ENCODE data around the gene ZCCHC2.

ZCCHC2 gene

DNA sequence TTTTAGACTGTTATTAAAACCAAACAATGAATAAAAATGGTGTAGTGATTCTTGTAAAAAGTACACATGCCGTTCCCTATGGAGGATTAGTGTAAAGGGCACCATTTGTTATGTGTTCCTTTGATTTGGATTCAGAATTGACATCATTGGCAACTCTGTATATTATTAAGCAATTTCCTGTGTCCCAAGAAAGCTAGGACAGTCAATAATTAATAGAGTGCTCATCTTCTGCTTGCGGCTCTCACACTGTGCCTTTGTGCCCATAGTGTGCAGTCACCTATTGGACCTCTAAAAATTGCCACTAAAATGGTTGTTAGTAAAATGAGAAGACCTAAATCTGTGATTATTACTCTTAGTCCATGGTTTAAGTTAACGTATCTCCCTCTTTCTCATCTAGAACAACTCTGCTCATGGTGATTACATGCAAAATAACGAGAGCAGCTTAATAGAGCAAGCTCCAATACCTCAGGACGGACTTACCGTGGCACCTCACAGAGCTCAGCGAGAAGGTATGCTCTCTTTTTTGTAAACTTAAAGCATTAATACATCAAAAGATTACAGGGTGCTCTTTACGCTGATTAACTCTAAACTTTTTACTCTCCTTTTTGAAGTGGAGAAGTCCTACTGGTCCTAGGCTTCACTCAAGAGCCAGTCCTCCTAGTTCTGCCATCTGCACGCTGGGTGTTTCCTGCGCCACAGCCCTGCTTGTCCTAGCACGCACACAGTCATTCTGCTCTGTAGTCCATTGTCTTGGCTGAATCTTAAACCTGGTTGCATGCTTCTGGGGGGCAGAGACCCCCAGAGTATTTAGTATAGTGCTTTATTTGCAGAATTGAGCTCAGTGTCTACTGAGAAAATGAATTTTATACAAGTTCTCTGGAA is 16.7 kb downstream of the ZCCHC2 start:
- DNase-seq, result no peak

GRCh38 chr18:62543021-62543420 is 20.2 kb downstream of the ZCCHC2 start:
- no peak for DNase-seq

GRCh38 chr18:62545098-62545497 is 22.3 kb downstream of the ZCCHC2 start:
- no peak for DNase-seq

DNA sequence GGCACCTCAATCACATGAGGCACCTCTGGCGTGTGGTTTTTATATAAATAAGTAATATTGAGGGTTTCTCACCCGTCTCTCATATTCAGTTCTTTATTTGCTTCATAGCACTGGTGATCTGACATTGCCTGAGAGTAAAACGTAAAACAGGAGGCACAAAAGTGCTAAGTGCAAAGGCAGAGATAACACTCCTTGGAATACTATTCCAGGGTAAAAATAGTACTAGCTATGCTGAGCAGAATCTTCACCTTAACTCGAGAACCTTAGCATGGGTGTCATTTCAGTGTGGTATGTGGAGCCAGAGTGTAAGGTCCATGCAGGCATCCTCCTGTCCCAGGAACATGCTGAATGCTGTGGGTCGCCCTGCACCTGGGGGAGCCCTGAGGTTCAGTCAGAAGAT is 26.9 kb downstream of the ZCCHC2 start:
- no peak for DNase-seq

- no peak for DNase-seq
Measured at GRCh38 chr18:62550746-62551145, 27.9 kb downstream of the ZCCHC2 start.

DNA sequence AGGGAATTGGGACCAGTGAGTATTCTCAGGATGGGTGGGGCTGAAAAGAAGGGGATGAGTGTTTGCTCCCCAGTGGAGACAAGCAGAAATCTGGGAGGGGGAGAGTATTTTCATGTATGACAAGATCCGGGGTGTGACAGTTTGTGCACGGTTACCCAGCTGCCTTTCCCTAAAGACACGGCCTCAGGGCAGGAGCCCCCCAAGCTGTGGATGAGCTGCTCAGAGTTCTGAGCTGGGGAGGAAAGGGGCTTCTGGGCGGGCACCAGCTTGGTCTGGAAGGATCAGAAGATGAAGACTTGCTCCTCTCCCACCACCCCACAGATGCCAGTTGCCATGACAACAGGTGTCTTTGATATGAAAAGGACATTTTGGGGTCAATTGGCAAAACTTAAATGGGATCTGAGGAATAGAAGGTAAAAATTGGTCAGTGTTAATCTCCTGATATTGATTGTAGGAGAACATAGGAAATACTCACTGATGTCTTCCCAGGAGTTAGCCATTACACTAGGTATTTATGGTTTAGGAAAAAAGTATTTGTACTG is 29.2 kb downstream of the ZCCHC2 start:
- no peak for DNase-seq

DNA sequence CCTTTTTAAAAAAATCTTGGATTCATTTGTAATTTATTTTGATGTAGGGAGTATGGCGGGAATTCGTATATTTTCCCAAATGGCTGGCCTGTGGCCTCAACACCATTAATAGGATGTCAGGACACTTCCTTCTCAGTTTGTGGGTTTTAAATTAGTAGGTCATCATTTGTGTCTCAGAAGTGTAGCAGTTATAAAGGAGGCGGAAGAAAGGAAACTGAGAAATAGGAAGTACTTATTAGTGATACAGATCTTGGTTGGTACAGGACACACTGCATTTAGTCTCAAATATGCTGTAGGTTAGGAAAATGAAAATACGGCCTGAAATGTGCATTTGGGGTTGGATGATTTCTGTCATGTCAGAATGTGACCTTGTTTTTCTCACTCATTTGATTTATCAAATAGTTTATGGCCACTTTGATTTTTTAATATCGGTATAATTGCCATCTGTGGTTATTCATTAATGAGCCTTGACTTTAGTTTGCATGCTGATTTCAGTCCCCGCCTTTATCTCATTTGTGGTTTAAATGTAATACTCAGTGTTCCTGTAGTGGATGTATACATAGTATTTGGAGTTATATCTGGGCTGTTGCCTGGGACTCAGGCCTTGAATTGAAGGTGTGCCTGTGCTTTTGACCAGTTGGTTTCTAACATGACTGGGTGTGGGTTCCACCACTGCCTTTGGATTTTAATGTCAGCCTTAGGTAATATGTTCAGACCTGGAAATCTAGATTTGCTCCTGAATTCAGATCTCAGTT is 31.4 kb downstream of the ZCCHC2 start:
- no peak for DNase-seq

GRCh38 chr18:62555135-62555534 is 32.3 kb downstream of the ZCCHC2 start:
- no peak for DNase-seq

DNA sequence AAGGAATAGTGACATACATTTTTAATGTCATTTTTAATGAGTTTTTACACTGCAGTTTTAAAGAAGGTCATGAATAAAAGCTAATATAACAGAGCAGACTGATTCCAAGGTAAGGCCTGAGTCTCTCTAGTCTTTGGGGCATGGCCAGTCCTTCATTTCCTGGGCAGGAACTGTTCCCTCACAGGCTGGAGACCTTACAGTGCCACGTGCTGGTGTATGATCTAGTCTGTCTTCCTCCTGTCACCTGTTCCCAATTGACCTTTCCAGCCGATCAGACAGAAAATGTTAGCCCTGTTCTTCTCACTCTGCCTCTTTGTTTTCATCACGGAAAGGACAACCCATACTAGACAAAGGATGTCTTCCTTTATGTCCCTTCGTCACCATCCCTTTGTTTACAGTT is 33.6 kb downstream of the ZCCHC2 start:
- DNase-seq, result no peak

DNA sequence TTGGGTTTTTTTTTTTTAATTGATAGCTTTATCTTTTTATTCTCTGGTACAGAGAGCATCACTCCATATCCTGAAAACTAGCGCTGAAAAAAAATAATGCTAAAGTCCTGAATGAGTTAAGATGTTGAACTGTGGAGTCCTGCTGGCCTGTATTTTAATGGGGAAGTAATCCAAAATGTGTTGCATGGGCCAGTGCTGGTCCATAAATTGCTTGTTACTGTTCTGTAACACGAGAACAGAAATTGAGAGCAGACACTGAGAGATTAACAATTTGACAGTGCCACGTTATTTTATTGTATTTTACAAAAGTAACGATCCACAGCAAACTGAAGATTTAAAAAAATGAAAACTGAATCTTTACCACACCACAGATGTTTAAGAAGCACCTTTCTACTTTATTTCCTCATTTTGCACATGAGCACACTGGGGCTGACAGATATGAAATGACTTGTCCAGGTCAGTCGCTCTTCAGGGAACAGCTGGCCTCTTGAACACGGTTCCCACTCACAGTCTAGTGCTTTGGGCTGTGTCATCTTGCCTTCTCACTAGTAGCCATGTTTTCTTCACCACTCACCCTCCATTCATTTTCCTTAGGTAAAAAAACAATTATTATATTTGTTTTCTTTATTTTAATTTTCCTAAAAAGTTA is 35.3 kb downstream of the ZCCHC2 start:
- DNase-seq, result no peak

- no peak for DNase-seq
Measured at GRCh38 chr18:62564044-62564443, 41.2 kb downstream of the ZCCHC2 start.

- peak; percentile 17 for DNase-seq
Measured at GRCh38 chr18:62566199-62566598, 43.4 kb downstream of the ZCCHC2 start.

- no peak for DNase-seq
Measured at GRCh38 chr18:62566818-62567217, 44.0 kb downstream of the ZCCHC2 start.

- DNase-seq, result no peak
Measured at GRCh38 chr18:62569081-62569655, 46.3 kb downstream of the ZCCHC2 start.

GRCh38 chr18:62571037-62571436 is 48.2 kb downstream of the ZCCHC2 start:
- no peak for DNase-seq

DNA sequence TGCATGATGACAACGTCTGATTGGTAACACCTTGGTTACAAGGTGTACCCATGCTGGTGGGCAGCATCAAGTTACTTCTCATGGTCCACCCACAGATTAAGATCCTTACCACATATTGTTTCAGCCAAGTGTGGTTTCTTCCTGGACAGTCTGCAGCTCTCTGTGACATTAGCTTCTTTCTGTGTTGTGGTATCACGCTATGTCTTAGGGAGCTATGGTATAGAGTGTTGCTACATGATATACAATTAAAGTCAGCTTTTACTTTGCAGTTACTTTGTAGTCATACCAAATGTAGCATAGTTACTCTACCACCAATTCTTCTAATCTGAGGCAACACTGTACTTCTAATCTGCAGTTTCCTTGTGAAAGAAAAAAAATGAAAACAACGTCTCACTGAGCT is 48.8 kb downstream of the ZCCHC2 start:
- no peak for DNase-seq

DNA sequence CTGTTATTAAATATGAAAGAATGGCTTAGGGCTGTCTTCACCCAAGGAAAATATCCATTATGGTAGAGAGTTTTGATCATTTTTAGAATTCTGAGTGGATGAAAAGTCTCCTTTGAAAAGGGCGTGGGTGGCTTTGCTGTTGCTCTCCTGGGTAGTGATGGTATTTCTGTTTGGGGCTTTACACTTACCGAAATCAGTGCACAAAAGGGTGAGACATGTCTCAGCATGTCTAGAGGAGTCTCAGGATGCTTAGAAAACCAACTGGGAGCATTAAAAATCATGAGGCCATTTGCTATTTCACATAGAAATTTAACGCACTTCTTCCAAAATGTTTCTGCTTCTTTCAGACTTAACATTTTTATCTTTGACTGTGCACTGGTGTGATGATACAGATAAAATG is 49.6 kb downstream of the ZCCHC2 start:
- no peak for DNase-seq

GRCh38 chr18:62574776-62575175 is 52.0 kb downstream of the ZCCHC2 start:
- DNase-seq, result no peak

DNA sequence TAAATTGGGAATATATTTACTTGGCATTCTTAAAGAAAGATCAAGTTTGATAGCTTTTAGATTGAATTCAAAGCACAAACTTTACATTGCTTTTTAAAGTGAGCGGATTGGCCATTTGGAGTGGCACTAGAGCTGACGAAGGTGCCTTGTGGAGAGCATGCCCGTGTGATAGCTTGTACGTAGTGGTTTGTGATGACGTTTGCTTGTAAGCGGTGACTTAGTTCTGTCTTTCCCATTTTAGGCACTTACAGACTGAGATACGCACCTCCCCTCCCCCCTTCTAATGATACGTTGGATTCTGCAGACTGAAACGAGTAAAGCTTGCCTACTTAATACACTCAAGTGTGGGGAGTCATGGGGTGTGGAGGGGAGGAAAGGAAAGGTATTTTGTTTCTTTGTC is 53.4 kb downstream of the ZCCHC2 start:
- no peak for DNase-seq

DNA sequence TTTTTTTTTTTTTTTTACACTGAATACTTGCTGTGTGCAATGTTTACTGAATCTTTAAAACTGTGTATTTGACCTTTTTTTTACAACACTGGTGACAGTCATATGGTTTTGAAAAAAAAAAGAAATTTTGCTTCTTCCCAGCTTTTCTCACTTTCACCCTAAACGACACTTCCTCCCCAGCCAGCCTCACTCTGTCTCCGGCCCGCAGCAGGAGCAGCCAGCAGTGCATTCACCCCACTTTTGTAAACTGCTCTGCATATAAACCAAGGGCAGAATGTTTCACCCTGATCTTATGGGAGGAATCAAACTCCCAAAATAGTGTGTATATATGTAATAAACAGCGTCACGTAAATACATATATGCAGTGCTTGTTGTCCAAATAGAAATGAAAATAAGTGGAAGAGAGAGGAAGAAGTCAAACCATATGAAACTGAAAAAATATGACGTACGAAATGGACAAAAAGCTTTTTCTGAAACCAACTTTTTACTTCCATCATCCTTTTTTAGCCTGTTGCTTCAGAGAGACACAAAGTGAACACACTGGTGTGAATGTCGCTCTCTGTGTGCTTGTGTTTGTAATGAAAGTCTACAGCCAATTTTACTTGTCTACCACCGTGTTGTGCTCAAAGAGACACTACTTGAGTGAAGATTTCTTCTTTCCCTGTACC is 54.2 kb downstream of the ZCCHC2 start:
- DNase-seq, result no peak

- no peak for DNase-seq
Measured at GRCh38 chr18:62577765-62578164, 54.9 kb downstream of the ZCCHC2 start.

- no peak for DNase-seq
Measured at GRCh38 chr18:62578980-62579511, 56.2 kb downstream of the ZCCHC2 start.
